Esophagus squamous epithelium (tissue), 4 donors: ENCODE results near the gene ZBTB43.

Experiments used
- POLR2A ChIP-seq, 4 donors: fragments of 450-650 bp; IDR thresholded peaks; one replicate each; pipeline ENCODE4 v1.6.1; 2017; ENCODE audit warnings: antibody characterized with exemption in 4 of 4, mild to moderate bottlenecking in 4 of 4, moderate library complexity in 3 of 4
- TF ChIP-seq, protein P1 (sequence below), 6 experiments: fragments of 450-650 bp in 4 of 6; fragments of 200-600 bp in 2 of 6; sonication (generic) in 2 of 6; IDR thresholded peaks; one replicate each; pipeline ENCODE4 v1.5.1; 2016 to 2019; ENCODE audit warnings: antibody characterized with exemption in 6 of 6, mild to moderate bottlenecking in 4 of 6, moderate library complexity in 4 of 6

DNA sequence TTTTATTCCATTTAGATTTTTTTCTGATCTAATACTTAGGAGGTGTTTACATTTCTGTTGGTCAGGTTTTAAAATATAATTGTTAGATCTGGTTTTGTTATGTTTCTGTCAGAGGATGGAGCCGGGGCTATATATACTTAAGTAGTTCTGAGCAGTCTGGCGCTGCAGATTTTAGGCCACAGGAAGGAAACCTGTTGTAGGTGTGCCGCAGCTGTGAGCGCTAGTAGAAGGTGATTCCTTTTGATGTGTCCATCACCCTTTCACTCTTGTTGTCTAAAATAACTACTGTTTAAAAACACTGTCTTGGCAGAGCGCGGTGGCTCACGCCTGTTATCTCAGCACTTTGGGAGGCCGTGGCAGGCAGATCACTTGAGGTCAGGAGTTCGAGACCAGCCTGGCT is 72.6 kb downstream of the ZBTB43 start:
- TF ChIP-seq, protein P1, sequence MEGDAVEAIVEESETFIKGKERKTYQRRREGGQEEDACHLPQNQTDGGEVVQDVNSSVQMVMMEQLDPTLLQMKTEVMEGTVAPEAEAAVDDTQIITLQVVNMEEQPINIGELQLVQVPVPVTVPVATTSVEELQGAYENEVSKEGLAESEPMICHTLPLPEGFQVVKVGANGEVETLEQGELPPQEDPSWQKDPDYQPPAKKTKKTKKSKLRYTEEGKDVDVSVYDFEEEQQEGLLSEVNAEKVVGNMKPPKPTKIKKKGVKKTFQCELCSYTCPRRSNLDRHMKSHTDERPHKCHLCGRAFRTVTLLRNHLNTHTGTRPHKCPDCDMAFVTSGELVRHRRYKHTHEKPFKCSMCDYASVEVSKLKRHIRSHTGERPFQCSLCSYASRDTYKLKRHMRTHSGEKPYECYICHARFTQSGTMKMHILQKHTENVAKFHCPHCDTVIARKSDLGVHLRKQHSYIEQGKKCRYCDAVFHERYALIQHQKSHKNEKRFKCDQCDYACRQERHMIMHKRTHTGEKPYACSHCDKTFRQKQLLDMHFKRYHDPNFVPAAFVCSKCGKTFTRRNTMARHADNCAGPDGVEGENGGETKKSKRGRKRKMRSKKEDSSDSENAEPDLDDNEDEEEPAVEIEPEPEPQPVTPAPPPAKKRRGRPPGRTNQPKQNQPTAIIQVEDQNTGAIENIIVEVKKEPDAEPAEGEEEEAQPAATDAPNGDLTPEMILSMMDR (IDR thresholded peaks at IDR 0.05): no peak
- no peak for TF ChIP-seq POLR2A (IDR thresholded peaks at IDR 0.05)
